Measurements from ENCODE around the gene LDHD.

Gene LDHD

GRCh38 chr16:75089486-75090202, 26.9 kb downstream of the LDHD start:
- H3K27ac ChIP-seq, result no peak overlapping the region

GRCh38 chr16:75088934-75089333, 27.6 kb downstream of the LDHD start:
- TF ChIP-seq ZFX (IDR thresholded peaks at IDR 0.05; ENCODE audit: borderline replicate concordance) (no peak), CTCF (IDR thresholded peaks at IDR 0.05) (no peak)
- no peak overlapping the region for H3K27ac ChIP-seq

More at GRCh38 chr16:75089486-75090202, 26.9 kb downstream of the LDHD start:
- no peak for TF ChIP-seq CTCF (IDR thresholded peaks at IDR 0.05)
- TF ChIP-seq ZFX (IDR thresholded peaks at IDR 0.05; ENCODE audit: borderline replicate concordance), result no peak

GRCh38 chr16:75088216-75088615, 28.4 kb downstream of the LDHD start:
- TF ChIP-seq ZFX (IDR thresholded peaks at IDR 0.05; ENCODE audit: borderline replicate concordance) (no peak), CTCF (IDR thresholded peaks at IDR 0.05) (no peak)

GRCh38 chr16:75087375-75087979, 29.1 kb downstream of the LDHD start:
- H3K27ac ChIP-seq, result no peak overlapping the region
- no peak for TF ChIP-seq ZFX (IDR thresholded peaks at IDR 0.05; ENCODE audit: borderline replicate concordance)
- no peak for TF ChIP-seq CTCF (IDR thresholded peaks at IDR 0.05)

More at GRCh38 chr16:75088216-75088615, 28.4 kb downstream of the LDHD start:
- no peak overlapping the region for H3K27ac ChIP-seq

GRCh38 chr16:75086688-75087374, 29.7 kb downstream of the LDHD start:
- TF ChIP-seq ZFX (IDR thresholded peaks at IDR 0.05; ENCODE audit: borderline replicate concordance) (no peak), CTCF (IDR thresholded peaks at IDR 0.05) (no peak)
- no peak overlapping the region for H3K27ac ChIP-seq

- no peak for TF ChIP-seq CTCF (IDR thresholded peaks at IDR 0.05)
- TF ChIP-seq ZFX (IDR thresholded peaks at IDR 0.05; ENCODE audit: borderline replicate concordance), result no peak
- no peak overlapping the region for H3K27ac ChIP-seq
Measured at GRCh38 chr16:75086281-75086680, 30.3 kb downstream of the LDHD start.

GRCh38 chr16:75085556-75085955, 31.0 kb downstream of the LDHD start:
- H3K27ac ChIP-seq, result no peak overlapping the region

More at GRCh38 chr16:75085556-75085955, 31.0 kb downstream of the LDHD start:
- TF ChIP-seq CTCF (IDR thresholded peaks at IDR 0.05) (no peak), ZFX (IDR thresholded peaks at IDR 0.05; ENCODE audit: borderline replicate concordance) (no peak)

Measured in 22Rv1 (cell line).